HCT116 (cell line): ENCODE data around the gene ZNF829. TPM values are rescaled to one million over a fixed set of nuclear protein-coding genes. Genes with fewer than 3 reads are reported as not detected.

Experiments
- ATAC-seq: fragments of 200-7000 bp; cut with Tn5 transposase; 2 replicates; pipeline ENCODE4 v1.9.1; 2020; ENCODE audit warnings: mild to moderate bottlenecking, moderate library complexity
- BruUV-seq: library from RNA; stranded (reverse); fragments of 400-500 nt; replicated peaks from 2 replicates; lab custom pipeline; 2021; lab: Mats Ljungman, UMichigan
- CTCF ChIA-PET: fragments of 300-600 bp; sonication (Branson Sonifier 250); formaldehyde crosslinking; loops from one replicate; lab custom pipeline; 2021; ENCODE audit warnings: antibody characterized with exemption; lab: Charles Lee
- POLR2A ChIA-PET: fragments of 300-600, 350-600 bp; sonication (Branson Sonifier 250); formaldehyde crosslinking; loops from one replicate; lab custom pipeline; 2021; ENCODE audit warnings: antibody characterized with exemption; lab: Charles Lee
- RAD21 ChIA-PET, 2 experiments: fragments of 300-600 bp; sonication (Branson Sonifier 250); formaldehyde crosslinking; loops; one replicate each; lab custom pipeline; 2023; ENCODE audit warnings: low total read pairs in 2 of 2; ENCODE audit not compliant: uncharacterized antibody in 2 of 2, unreplicated experiment in 2 of 2, low non-redundant PET in 1 of 2; lab: Charles Lee
- DNase-seq: peaks from one replicate; pipeline ENCODE4 v3.0.0-alpha.2; 2010; ENCODE audit warnings: low read depth, low spot score
- H2AFZ ChIP-seq: fragments of 200-600 bp; shearing (Covaris generic), sonication (generic); 2 replicates; pipeline ENCODE4 v1.6.1; 2017; ENCODE audit warnings: low read depth, mixed run types, mixed read lengths, antibody characterized with exemption, low read length; ENCODE audit not compliant: poor library complexity, severe bottlenecking
- H3K27ac ChIP-seq: 2 replicates; pipeline ENCODE4 v1.5.1; 2012; ENCODE audit warnings: low read depth, low read length
- H3K27me3 ChIP-seq: fragments of 200-600 bp; sonication (generic); 2 replicates; pipeline ENCODE4 v1.6.1; 2016; ENCODE audit warnings: mixed run types, low read length, mixed read lengths; ENCODE audit not compliant: insufficient read depth
- H3K36me3 ChIP-seq, 2 experiments: fragments of 200-500 bp in 1 of 2; fragments of 200-600 bp in 1 of 2; sonication (Bioruptor generic) in 1 of 2; sonication (generic) in 1 of 2; 2 replicates each; pipeline versions ENCODE4 v1.5.1 to v1.6.1; 2014 to 2016; ENCODE audit warnings: low read length in 2 of 2, inconsistent platforms in 1 of 2, mixed read lengths in 1 of 2, mixed run types in 1 of 2; ENCODE audit not compliant: insufficient read depth in 2 of 2, control insufficient read depth in 1 of 2
- H3K4me1 ChIP-seq, 2 experiments: fragments of 200-600 bp in 1 of 2; sonication (generic) in 1 of 2; 2 replicates each; pipeline versions ENCODE4 v1.5.1 to v1.6.1; 2012 to 2017; ENCODE audit warnings: low read length in 2 of 2, inconsistent platforms in 1 of 2, mild to moderate bottlenecking in 1 of 2, mixed read lengths in 1 of 2, mixed run types in 1 of 2, moderate library complexity in 1 of 2; ENCODE audit not compliant: insufficient read depth in 2 of 2, control insufficient read depth in 1 of 2
- H3K4me2 ChIP-seq: fragments of 200-600 bp; sonication (generic); 2 replicates; pipeline ENCODE4 v1.6.1; 2017; ENCODE audit warnings: mixed run types, low read length, mixed read lengths
- H3K4me3 ChIP-seq, 2 experiments: fragments of 200-600 bp in 1 of 2; sonication (generic) in 1 of 2; replicated peaks in 1 of 2; 2 replicates each; pipeline ENCODE4 v1.5.1; 2011 to 2016; ENCODE audit warnings: low read length in 2 of 2, control low read depth in 1 of 2, low read depth in 1 of 2, mild to moderate bottlenecking in 1 of 2, mixed read lengths in 1 of 2, mixed run types in 1 of 2
- H3K79me2 ChIP-seq: fragments of 200-600 bp; sonication (generic); 2 replicates; pipeline ENCODE4 v1.6.1; 2017; ENCODE audit warnings: mild to moderate bottlenecking, mixed run types, low read length, moderate library complexity, mixed read lengths; ENCODE audit not compliant: insufficient read depth
- H3K9ac ChIP-seq: fragments of 200-600 bp; sonication (generic); 2 replicates; pipeline ENCODE4 v1.6.1; 2016; ENCODE audit warnings: low read length, mixed read lengths
- H3K9me2 ChIP-seq: fragments of 200-600 bp; sonication (generic), shearing (Covaris generic); 2 replicates; pipeline ENCODE4 v1.6.1; 2017; ENCODE audit warnings: mixed run types, mild to moderate bottlenecking, moderate library complexity; ENCODE audit not compliant: insufficient read depth
- H3K9me3 ChIP-seq, 2 experiments: fragments of 200-500 bp in 1 of 2; fragments of 200-600 bp in 1 of 2; sonication (Bioruptor generic) in 1 of 2; sonication (generic) in 1 of 2; 2 replicates each; pipeline ENCODE4 v1.6.1; 2014 to 2017; ENCODE audit warnings: low read length in 2 of 2, mixed read lengths in 2 of 2, inconsistent platforms in 1 of 2, low read depth in 1 of 2, mild to moderate bottlenecking in 1 of 2, mixed run types in 1 of 2, moderate library complexity in 1 of 2; ENCODE audit not compliant: control insufficient read depth in 1 of 2, insufficient read depth in 1 of 2
- H4K20me1 ChIP-seq: fragments of 200-600 bp; sonication (generic), shearing (Covaris generic); 2 replicates; pipeline ENCODE4 v1.6.1; 2017; ENCODE audit warnings: mixed run types, mild to moderate bottlenecking, moderate library complexity; ENCODE audit not compliant: insufficient read depth
- ELF1 ChIP-seq: IDR thresholded peaks from 2 replicates; pipeline ENCODE4 v1.6.1; 2012; ENCODE audit warnings: low read depth, borderline replicate concordance
- POLR2A ChIP-seq: IDR thresholded peaks from 2 replicates; pipeline ENCODE4 v1.7.0; 2011; ENCODE audit warnings: borderline replicate concordance; ENCODE audit not compliant: insufficient read depth, insufficient read length; ENCODE audit errors: extremely low read depth
- SP1 ChIP-seq: IDR thresholded peaks from 2 replicates; pipeline ENCODE4 v1.6.1; 2012; ENCODE audit warnings: low read depth
- ZBTB33 ChIP-seq: IDR thresholded peaks from 2 replicates; pipeline ENCODE4 v1.6.1; 2011; ENCODE audit warnings: mild to moderate bottlenecking, low read length, moderate library complexity; ENCODE audit not compliant: insufficient replicate concordance; ENCODE audit errors: extremely low read depth
- intact Hi-C: fragments of 100-400 bp; cut with micrococcal nuclease; formaldehyde crosslinking; loops from 2 replicates; pipeline ENCODE4 v1.10.0; 2022
- total RNA-seq: library from RNA; stranded (reverse); gene quantifications from one replicate; pipeline ENCODE4 v1.2.1, GENCODE V29; 2021; ENCODE audit not compliant: unreplicated experiment

The ZNF829 gene
- total RNA-seq, 1 experiment from 2014 or later, result not detected

DNA sequence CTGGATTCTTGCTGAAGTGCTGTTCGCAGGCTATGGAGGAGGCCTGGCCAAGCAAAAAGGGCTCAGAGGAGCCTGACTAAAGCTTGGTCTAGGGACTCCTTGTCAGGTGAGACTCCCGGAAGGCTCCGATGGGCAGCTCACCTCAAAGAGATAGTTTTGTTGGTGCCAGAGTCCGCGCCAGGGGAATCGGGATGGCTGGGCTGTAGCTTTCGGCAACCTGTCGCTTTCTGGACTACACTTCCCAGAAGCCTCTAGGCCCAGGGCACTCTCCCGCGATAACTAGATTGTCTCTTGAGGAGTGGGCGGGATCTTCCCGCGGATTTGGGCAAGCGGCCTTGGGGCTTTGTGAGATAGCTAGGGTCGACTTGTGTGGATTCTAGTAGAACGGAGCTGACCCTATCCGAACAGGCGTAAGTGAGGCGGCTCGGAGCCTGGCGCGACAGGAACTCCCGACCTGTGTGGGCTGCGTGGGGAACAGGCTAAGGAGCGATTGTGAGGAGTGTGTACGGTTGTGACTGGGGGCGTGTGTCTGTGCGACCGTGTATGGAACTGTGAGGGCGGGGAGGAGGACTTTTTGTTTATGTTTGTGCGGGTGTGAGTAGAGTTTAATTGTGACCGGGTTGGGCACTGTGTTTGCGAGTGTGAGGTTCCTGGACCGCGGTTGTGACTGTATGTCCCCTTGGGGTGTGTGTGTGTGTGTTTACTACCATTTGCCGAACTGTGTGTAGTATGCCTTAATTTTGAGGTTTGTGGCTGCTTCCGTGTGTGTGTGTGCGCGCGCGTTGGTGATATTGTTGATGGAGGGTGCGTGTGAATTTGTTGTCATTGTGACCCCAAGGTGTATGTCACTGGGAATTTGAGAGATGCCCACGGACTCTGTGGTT lies 65.3 kb downstream of the ZNF829 start, which contains the start of gene ZNF345:
ZNF345 (plus strand) TSS at position 318 of the 884 bp plus-strand sequence. CDS start 25,955 bp downstream, outside the sequence.
- Histone ChIP-seq H3K9ac (no peak within 1 kb of the TSS), H3K27ac (no peak within 1 kb of the TSS), H4K20me1 (no peaks in the 10 kb centered on the region), H3K36me3 (no peaks in the 10 kb centered on the region), H3K9me2 (no peaks in the 10 kb centered on the region), H3K4me1 (no peaks in the 10 kb centered on the region), H3K9me3 (peaks cover 11 to 13% of the 10 kb centered on the region in 2 experiments; a peak in 2 of 4 replicates), H2AFZ (no peak within 1 kb of the TSS), H3K4me3 (no peak within 1 kb of the TSS), H3K4me2 (no peak within 1 kb of the TSS), H3K27me3 (no peaks in the 10 kb centered on the region), H3K79me2 (no peaks in the 10 kb centered on the region)
- intact Hi-C loops, result no loop called here
- no peak for ATAC-seq
- TF ChIP-seq ZBTB33 (no peak), ELF1 (no peak), POLR2A (no peak), SP1 (no peak)
- ChIA-PET POLR2A (no interaction called here), CTCF (no interaction called here), RAD21 (no interaction called here)
- no TSS peak for BruUV-seq
- no peak for DNase-seq
